K562 (cell line): Measurements from ENCODE around the gene MGRN1. TPM values are rescaled to one million over a fixed set of nuclear protein-coding genes. Genes with fewer than 3 reads are reported as not detected.

ENCODE experiments used
- CBX5 ChIP-seq: IDR thresholded peaks from 2 replicates; pipeline ENCODE4 v1.6.1; 2014; ENCODE audit warnings: low read depth, borderline replicate concordance
- CREB5 ChIP-seq: fragments of 250-450 bp; sonication (Bioruptor Pico); IDR thresholded peaks from 2 replicates; pipeline ENCODE4 v1.5.0; 2020; ENCODE audit warnings: mild to moderate bottlenecking
- EHMT2 ChIP-seq: fragments of 450-650 bp; IDR thresholded peaks from 2 replicates; pipeline ENCODE4 v1.6.1; 2018; ENCODE audit warnings: antibody characterized with exemption
- FOSL1 ChIP-seq: fragments of 200-800 bp; sonication (Bioruptor generic); conservative IDR thresholded peaks from 2 replicates; pipeline ENCODE4 v1.6.1; 2016; ENCODE audit warnings: missing genetic modification characterization, missing compliant biosample characterization
- FOXO4 ChIP-seq: fragments of 450-650 bp; formaldehyde crosslinking; IDR thresholded peaks from 2 replicates; pipeline ENCODE4 v1.4.0; 2020; ENCODE audit warnings: mild to moderate bottlenecking, moderate library complexity
- MCM7 ChIP-seq, 2 experiments: fragments of 450-650 bp; IDR thresholded peaks; 2 replicates each; pipeline ENCODE4 v1.6.1; 2016 to 2018
- NFE2 ChIP-seq: IDR thresholded peaks from 2 replicates; pipeline ENCODE4 v1.6.1; 2014; ENCODE audit warnings: antibody characterized with exemption, low read depth
- SMAD1 ChIP-seq: fragments of 150-350 bp; IDR thresholded peaks from 2 replicates; pipeline ENCODE4 v1.6.1; 2014; ENCODE audit warnings: low read length, low read depth; ENCODE audit not compliant: partially characterized antibody
- SPI1 ChIP-seq: IDR thresholded peaks from 2 replicates; pipeline ENCODE4 v1.6.1; 2011; ENCODE audit warnings: low read depth, low read length, control low read depth, borderline replicate concordance
- TCF7 ChIP-seq: sonication (generic); IDR thresholded peaks from 2 replicates; pipeline ENCODE4 v1.6.1; 2016; ENCODE audit warnings: antibody characterized with exemption, borderline replicate concordance
- ZBTB49 ChIP-seq: sonication (generic); formaldehyde crosslinking; IDR thresholded peaks from 2 replicates; pipeline ENCODE4 v1.8.0; 2022; ENCODE audit warnings: missing genetic modification reagents, mild to moderate bottlenecking, borderline replicate concordance
- ZNF277 ChIP-seq: fragments of 250-450 bp; sonication (Bioruptor Pico); IDR thresholded peaks from 2 replicates; pipeline ENCODE4 v1.8.0; 2022; ENCODE audit warnings: inconsistent platforms, mild to moderate bottlenecking, moderate library complexity, borderline replicate concordance
- ZNF583 ChIP-seq: fragments of 250-450 bp; sonication (Bioruptor Pico); IDR thresholded peaks from 2 replicates; pipeline ENCODE4 v1.4.0; 2020
- ZNF609 ChIP-seq: sonication (generic); formaldehyde crosslinking; IDR thresholded peaks from 2 replicates; pipeline ENCODE4 v1.8.1; 2023; ENCODE audit warnings: missing genetic modification reagents, mild to moderate bottlenecking, borderline replicate concordance
- ZNF75A ChIP-seq: fragments of 450-650 bp; formaldehyde crosslinking; IDR thresholded peaks from 2 replicates; pipeline ENCODE4 v1.4.0; 2020; ENCODE audit warnings: mild to moderate bottlenecking
- ZSCAN29 ChIP-seq: fragments of 450-650 bp; IDR thresholded peaks from 2 replicates; pipeline ENCODE4 v1.6.1; 2017
- polyA plus RNA-seq, 8 experiments: library from polyadenylated mRNA; depleted of rRNA in 4 of 8; stranded (reverse) in 5 of 8; unstranded in 3 of 8; fragments of >200 nt; fragmentation: Nextera tagmentation in 2 of 8; fragmentation: Illumina TruSeq in 1 of 8; extraction: Ambion mirVana in 2 of 8; extraction: Trizol in 1 of 8; gene quantifications; 2 replicates each; pipeline versions ENCODE4 v1.2.1 to v1.2.3, GENCODE V29; 2011 to 2014; ENCODE audit warnings: inconsistent platforms in 1 of 8, missing spikeins in 1 of 8
- total RNA-seq, 7 experiments: library from RNA; depleted of rRNA in 6 of 7; stranded (reverse); fragments of >200 nt in 6 of 7; fragmentation: Illumina TruSeq in 2 of 7; extraction: Trizol in 2 of 7; gene quantifications; 2 replicates each; pipeline versions ENCODE4 v1.2.1 to v1.2.3, GENCODE V29; 2011 to 2021; ENCODE audit warnings: low replicate concordance in 1 of 7

Gene MGRN1
- total and polyA plus RNA-seq, 9 of the 15 experiments (the other 6 are each of a cell fraction or from before 2014, with no cell fraction given), result 0.15 to 37.9 (median 6.0) TPM

- no peak for TF ChIP-seq MCM7 (IDR thresholded peaks at IDR 0.05)
- no peak for TF ChIP-seq ZNF75A (CRISPR knock-in tag)
- no peak for TF ChIP-seq CREB5 (CRISPR knock-in tag)
- no peak for TF ChIP-seq ZNF583 (CRISPR knock-in tag)
- 0 out of 2 replicates have a peak, but pooled peaks have one; percentile 36 for TF ChIP-seq ZNF277 (CRISPR knock-in tag)
- TF ChIP-seq ZSCAN29, result peak; percentile 66; the same call in 1 of the 2 replicates
- peak; percentile 96 for TF ChIP-seq FOSL1 (tag)
- TF ChIP-seq ZBTB49 (CRISPR knock-in tag), result no peak
- TF ChIP-seq FOXO4, result no peak
- no peak for TF ChIP-seq ZNF609 (CRISPR knock-in tag)
- peak; percentile 85 for TF ChIP-seq SMAD1
- no peak for TF ChIP-seq TCF7
- no peak for TF ChIP-seq CBX5
- no peak for TF ChIP-seq SPI1
- TF ChIP-seq NFE2, result 0 out of 2 replicates have a peak, but pooled peaks have one; percentile 9
- no peak for TF ChIP-seq EHMT2
These were observed 9.8 kb upstream of the MGRN1 start, which contains the start of gene UBALD1 (continued) for GRCh38 chr16:4614571-4615383.
